Measurements from ENCODE around the gene CASQ1.

- TF ChIP-seq CTCF (IDR thresholded peaks at IDR 0.05), result no peak
- TF ChIP-seq EZH2 (IDR thresholded peaks at IDR 0.05; ENCODE audit: borderline replicate concordance, insufficient read depth, low read depth, low read length, poor library complexity, severe bottlenecking), result no peak
These were observed 26.8 kb upstream of the CASQ1 start for GRCh38 chr1:160163615-160164014.

Data from B cell (primary cell).